Neural progenitor cell (in vitro differentiated cells): Measurements from ENCODE around the gene PNPLA5. TPM values are rescaled to one million over a fixed set of nuclear protein-coding genes. Genes with fewer than 3 reads are reported as not detected.
A peak's percentile ranks its signal among the peaks of the same experiment; 100 is the strongest.

Experiments used
- DNase-seq: peaks from one replicate; pipeline ENCODE4 v3.0.0-alpha.2; 2016; ENCODE audit warnings: low spot score
- H2AFZ ChIP-seq: fragments of 200-600 bp; sonication (generic); replicated peaks from 2 replicates; pipeline ENCODE4 v1.6.1; 2016; ENCODE audit warnings: antibody characterized with exemption
- H3F3A ChIP-seq: fragments of 200-600 bp; sonication (generic); 2 replicates; pipeline ENCODE4 v1.6.1; 2016; ENCODE audit warnings: antibody characterized with exemption, low read depth
- H3K27ac ChIP-seq: fragments of 200-600 bp; sonication (generic); 2 replicates; pipeline ENCODE4 v1.5.1; 2016; ENCODE audit warnings: mild to moderate bottlenecking
- H3K27me3 ChIP-seq: fragments of 200-600 bp; sonication (generic); 2 replicates; pipeline ENCODE4 v1.6.1; 2016; ENCODE audit warnings: mild to moderate bottlenecking, moderate library complexity
- H3K36me3 ChIP-seq: fragments of 200-600 bp; sonication (generic); 2 replicates; pipeline ENCODE4 v1.5.1; 2016
- H3K4me1 ChIP-seq: fragments of 200-600 bp; sonication (generic); 2 replicates; pipeline ENCODE4 v1.6.1; 2016; ENCODE audit warnings: mixed run types
- H3K4me2 ChIP-seq: fragments of 200-600 bp; sonication (generic); 2 replicates; pipeline ENCODE4 v1.6.1; 2016
- H3K4me3 ChIP-seq: fragments of 200-600 bp; sonication (generic); 2 replicates; pipeline ENCODE4 v1.5.1; 2016
- H3K79me2 ChIP-seq: fragments of 200-600 bp; sonication (generic); 2 replicates; pipeline ENCODE4 v1.6.1; 2016; ENCODE audit warnings: low read depth
- H3K9ac ChIP-seq: fragments of 200-600 bp; sonication (generic); 2 replicates; pipeline ENCODE4 v1.6.1; 2016
- H3K9me3 ChIP-seq: fragments of 200-600 bp; sonication (generic); 2 replicates; pipeline ENCODE4 v1.5.1; 2016; ENCODE audit warnings: low read depth
- H4K20me1 ChIP-seq: fragments of 200-600 bp; sonication (generic); 2 replicates; pipeline ENCODE4 v1.6.1; 2016; ENCODE audit warnings: low read depth
- H3K27ac Mint-ChIP-seq: 3 replicates; pipeline ENCODE4 v1.8.0; 2021; ENCODE audit warnings: mixed read lengths
- H3K27me3 Mint-ChIP-seq: 2 replicates; pipeline ENCODE4 v1.8.0; 2022; ENCODE audit warnings: low read depth, mild to moderate bottlenecking, inconsistent platforms, moderate library complexity, mixed read lengths; ENCODE audit not compliant: insufficient read depth
- H3K36me3 Mint-ChIP-seq: 3 replicates; pipeline ENCODE4 v1.8.0; 2021; ENCODE audit warnings: mixed read lengths
- H3K4me1 Mint-ChIP-seq: 3 replicates; pipeline ENCODE4 v1.8.0; 2021; ENCODE audit warnings: mixed read lengths
- H3K4me3 Mint-ChIP-seq: 3 replicates; pipeline ENCODE4 v1.8.0; 2021; ENCODE audit warnings: mild to moderate bottlenecking, moderate library complexity, mixed read lengths
- H3K9me3 Mint-ChIP-seq: 3 replicates; pipeline ENCODE4 v1.8.0; 2020; ENCODE audit warnings: mixed read lengths
- CTCF ChIP-seq: fragments of 200-600 bp; sonication (generic); IDR thresholded peaks from 2 replicates; pipeline ENCODE4 v1.5.1; 2017; ENCODE audit warnings: antibody characterized with exemption, mild to moderate bottlenecking
- EZH2 ChIP-seq: fragments of 200-600 bp; sonication (generic); IDR thresholded peaks from 2 replicates; pipeline ENCODE4 v1.6.1; 2017; ENCODE audit warnings: antibody characterized with exemption, mild to moderate bottlenecking, moderate library complexity
- EZH2phosphoT487 ChIP-seq: fragments of 200-600 bp; sonication (generic); IDR thresholded peaks from 2 replicates; pipeline ENCODE4 v1.6.1; 2017; ENCODE audit warnings: antibody characterized with exemption
- total RNA-seq: library from RNA; depleted of rRNA; stranded (reverse); fragments of >200 nt; gene quantifications from 2 replicates; pipeline ENCODE4 v1.2.3, GENCODE V29; 2015; ENCODE audit warnings: low replicate concordance

The PNPLA5 gene
- total RNA-seq, 1 donor from 2014 or later: 0.11 TPM

DNA sequence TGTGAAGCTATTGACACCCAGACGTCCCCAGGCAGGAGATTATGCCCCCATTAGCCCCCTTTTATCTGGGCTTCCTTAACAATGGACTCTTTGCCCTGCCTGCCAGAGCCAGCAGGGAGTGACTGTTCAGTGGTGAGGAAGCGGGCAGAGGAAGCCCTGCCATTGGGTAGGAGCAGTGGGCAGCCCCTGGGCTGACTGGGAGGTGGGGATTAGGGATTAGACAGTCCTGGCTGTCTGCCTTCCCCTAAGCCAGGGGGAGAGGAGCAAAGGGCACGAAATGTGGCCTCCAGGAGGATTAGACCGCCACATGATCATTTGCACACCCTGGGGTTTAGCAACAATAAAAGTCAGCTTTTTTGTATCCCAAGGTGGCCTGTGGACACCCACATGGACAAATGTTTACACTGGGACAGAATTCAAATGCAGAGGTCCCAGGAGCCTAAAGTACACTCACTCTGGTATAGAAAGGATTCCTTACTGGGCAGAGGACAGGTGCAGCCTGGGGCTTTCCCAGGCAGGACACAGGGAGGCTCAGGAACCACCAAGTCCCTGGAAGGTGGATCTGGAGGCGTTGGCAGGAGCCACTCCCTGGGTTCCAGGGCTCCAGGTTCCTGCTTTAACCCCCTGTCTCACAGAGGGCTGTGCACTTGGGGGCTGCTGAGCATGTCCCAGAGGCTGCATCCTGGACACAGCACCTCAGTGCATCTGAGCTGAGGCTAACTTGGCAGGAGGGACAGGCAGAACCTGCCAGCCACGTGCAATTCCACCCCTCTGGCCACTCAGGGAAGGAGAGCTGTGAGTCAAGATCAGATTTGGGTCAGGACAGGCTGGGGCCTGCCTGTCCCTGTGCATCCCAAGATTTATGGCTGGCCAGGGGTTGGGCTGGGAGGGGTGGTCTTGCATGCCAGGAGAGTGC, 33.9 kb upstream of the PNPLA5 start:
- DNase-seq: peak; percentile 94
- peaks cover 28% of the 10 kb centered on the region for H3K4me1 Mint-ChIP-seq
- TF ChIP-seq EZH2phosphoT487: peak; percentile 66
- TF ChIP-seq EZH2: no peak
- peaks cover 19% of the 10 kb centered on the region for H3K79me2 ChIP-seq
- peaks cover 43% of the 10 kb centered on the region for H4K20me1 ChIP-seq
- peak overlapping the region; percentile 87 for H3K27ac Mint-ChIP-seq
- peak overlapping the region; percentile 76 for H3K4me2 ChIP-seq
- H3K9me3 ChIP-seq: no peaks in the 10 kb centered on the region
- peaks cover 15% of the 10 kb centered on the region for H3K36me3 Mint-ChIP-seq
- H3K27ac ChIP-seq: peak overlapping the region; percentile 18
- peaks cover 29% of the 10 kb centered on the region for H3K27me3 ChIP-seq
- no peak overlapping the region for H3K9ac ChIP-seq
- peaks cover 18% of the 10 kb centered on the region for H3K4me1 ChIP-seq
- H3K9me3 Mint-ChIP-seq: no peaks in the 10 kb centered on the region
- no peaks in the 10 kb centered on the region for H3K36me3 ChIP-seq
- H3K27me3 Mint-ChIP-seq: peaks cover 18% of the 10 kb centered on the region
- peak overlapping the region; percentile 66 for H3K4me3 ChIP-seq
- H3F3A ChIP-seq: peaks cover 29% of the 10 kb centered on the region
- H3K4me3 Mint-ChIP-seq: peak overlapping the region; percentile 89
- no peak overlapping the region for H2AFZ ChIP-seq

DNA sequence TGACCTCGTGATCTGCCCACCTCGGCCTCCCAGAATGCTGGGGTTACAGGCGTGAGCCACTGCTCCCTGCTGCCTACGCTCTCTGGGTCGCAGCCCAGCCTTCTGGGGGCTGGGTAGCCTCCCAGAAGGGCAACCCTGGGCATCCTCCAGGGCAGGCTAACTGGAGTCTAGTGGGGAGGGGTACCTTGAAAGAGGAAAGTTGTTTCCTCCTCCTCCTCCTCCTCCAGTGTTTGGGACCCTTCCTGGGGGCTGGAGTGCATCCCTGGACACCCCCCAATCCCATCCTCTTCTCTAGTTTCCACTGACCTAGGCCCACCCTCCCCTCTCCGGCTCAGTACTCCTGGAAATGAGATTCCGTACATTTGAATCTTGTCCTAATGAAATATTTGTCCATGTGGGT, 33.1 kb upstream of the PNPLA5 start:
- H3K4me3 Mint-ChIP-seq: peak overlapping the region; percentile 89
- peak; percentile 50 for DNase-seq
- Histone ChIP-seq H3K4me3 (peak overlapping the region; percentile 66), H4K20me1 (peaks cover 43% of the 10 kb centered on the region), H3K4me1 (peaks cover 18% of the 10 kb centered on the region), H3K79me2 (peaks cover 19% of the 10 kb centered on the region), H3K4me2 (peak overlapping the region; percentile 76), H3K9me3 (no peaks in the 10 kb centered on the region), H3K27ac (peak overlapping the region; percentile 18), H3F3A (peaks cover 29% of the 10 kb centered on the region), H2AFZ (no peak overlapping the region), H3K36me3 (no peaks in the 10 kb centered on the region), H3K27me3 (peaks cover 30% of the 10 kb centered on the region), H3K9ac (no peak overlapping the region)
- peaks cover 15% of the 10 kb centered on the region for H3K36me3 Mint-ChIP-seq
- no peaks in the 10 kb centered on the region for H3K9me3 Mint-ChIP-seq
- H3K4me1 Mint-ChIP-seq: peaks cover 28% of the 10 kb centered on the region
- TF ChIP-seq CTCF (no peak), EZH2phosphoT487 (no peak), EZH2 (no peak)
- H3K27ac Mint-ChIP-seq: peak overlapping the region; percentile 87
- H3K27me3 Mint-ChIP-seq: peaks cover 18% of the 10 kb centered on the region

DNA sequence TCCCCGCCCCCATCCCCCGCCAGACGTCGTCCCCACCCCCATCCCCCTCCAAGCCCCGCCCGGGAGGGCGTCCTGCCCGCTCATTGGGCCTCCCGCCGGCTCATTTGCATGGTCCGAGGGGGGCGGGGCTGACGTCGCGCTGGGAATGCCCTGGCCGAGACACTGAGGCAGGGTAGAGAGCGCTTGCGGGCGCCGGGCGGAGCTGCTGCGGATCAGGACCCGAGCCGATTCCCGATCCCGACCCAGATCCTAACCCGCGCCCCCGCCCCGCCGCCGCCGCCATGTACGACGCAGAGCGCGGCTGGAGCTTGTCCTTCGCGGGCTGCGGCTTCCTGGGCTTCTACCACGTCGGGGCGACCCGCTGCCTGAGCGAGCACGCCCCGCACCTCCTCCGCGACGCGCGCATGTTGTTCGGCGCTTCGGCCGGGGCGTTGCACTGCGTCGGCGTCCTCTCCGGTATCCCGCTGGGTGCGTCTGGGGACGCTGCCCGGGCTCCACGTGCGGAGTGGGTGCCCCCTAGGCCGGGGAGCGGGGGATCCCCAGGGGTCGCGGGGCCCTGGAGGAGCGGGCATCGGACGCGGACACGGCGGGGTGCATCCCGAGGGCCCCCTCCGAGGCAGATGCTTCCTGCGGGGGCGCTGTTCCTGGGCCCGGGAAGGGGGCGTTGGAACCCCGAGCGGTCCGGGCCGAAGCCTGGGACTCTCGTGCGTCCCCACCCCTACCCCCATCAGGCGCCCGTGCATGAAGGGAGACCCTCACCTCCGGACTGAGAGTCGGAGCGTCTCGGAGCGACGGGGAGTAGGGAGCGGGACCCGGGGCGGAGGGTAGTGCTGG, 32.0 kb upstream of the PNPLA5 start, which contains the start of gene PNPLA3:
Gene PNPLA3, plus strand, starts transcription at position 175 of the 834 bp plus-strand sequence. Its CDS starts 107 bp downstream, at position 282.
- H3K4me3 Mint-ChIP-seq: peak within 1 kb of the TSS; percentile 89
- peak within 1 kb of the TSS; percentile 36 for H3K27ac Mint-ChIP-seq
- Histone ChIP-seq H3K36me3 (no peaks in the 10 kb centered on the region), H2AFZ (peak within 1 kb of the TSS; percentile 85), H3K79me2 (peaks cover 19% of the 10 kb centered on the region), H3K9me3 (no peaks in the 10 kb centered on the region), H3K9ac (peak within 1 kb of the TSS; percentile 17), H3K4me2 (peak within 1 kb of the TSS; percentile 76), H3K4me1 (peaks cover 18% of the 10 kb centered on the region), H3F3A (peaks cover 29% of the 10 kb centered on the region), H3K27ac (peak within 1 kb of the TSS; percentile 34), H3K27me3 (peaks cover 30% of the 10 kb centered on the region), H4K20me1 (peaks cover 40% of the 10 kb centered on the region), H3K4me3 (peak within 1 kb of the TSS; percentile 66)
- H3K4me1 Mint-ChIP-seq: peaks cover 28% of the 10 kb centered on the region
- H3K27me3 Mint-ChIP-seq: peaks cover 17% of the 10 kb centered on the region
- TF ChIP-seq CTCF (peak; percentile 51), EZH2phosphoT487 (peak; percentile 26), EZH2 (peak; percentile 56)
- DNase-seq: peak; percentile 98
- peaks cover 11% of the 10 kb centered on the region for H3K36me3 Mint-ChIP-seq
- H3K9me3 Mint-ChIP-seq: no peaks in the 10 kb centered on the region
